Endodermal cell (in vitro differentiated cells): ENCODE results near the gene VANGL1. TPM values are rescaled to one million over a fixed set of nuclear protein-coding genes. Genes with fewer than 3 reads are reported as not detected.
A peak's percentile ranks its signal among the peaks of the same experiment; 100 is the strongest.

Experiments used
- DNase-seq: peaks from one replicate; pipeline ENCODE4 v3.0.0-alpha.2; 2017
- H3K27ac ChIP-seq: 2 replicates; pipeline ENCODE4 v1.5.1; 2013; ENCODE audit warnings: mild to moderate bottlenecking, low read depth, low read length, moderate library complexity
- H3K27me3 ChIP-seq: 2 replicates; pipeline ENCODE4 v1.6.1; 2013; ENCODE audit warnings: mild to moderate bottlenecking, low read length, moderate library complexity; ENCODE audit not compliant: insufficient read depth, control insufficient read depth, poor library complexity, severe bottlenecking
- H3K36me3 ChIP-seq: 2 replicates; pipeline ENCODE4 v1.7.0; 2013; ENCODE audit warnings: mild to moderate bottlenecking, low read length, moderate library complexity; ENCODE audit not compliant: control insufficient read depth, insufficient read depth
- H3K4me1 ChIP-seq: one replicate; pipeline ENCODE4 v1.7.0; 2013; ENCODE audit warnings: low read length; ENCODE audit not compliant: control insufficient read depth, insufficient read depth
- H3K4me3 ChIP-seq: 2 replicates; pipeline ENCODE4 v1.5.1; 2013; ENCODE audit warnings: mild to moderate bottlenecking, low read length, moderate library complexity
- H3K9ac ChIP-seq: 2 replicates; pipeline ENCODE4 v1.6.1; 2013; ENCODE audit warnings: mild to moderate bottlenecking, low read length, moderate library complexity; ENCODE audit not compliant: poor library complexity, severe bottlenecking; ENCODE audit errors: extremely low read depth
- H3K9me3 ChIP-seq: 2 replicates; pipeline ENCODE4 v1.6.1; 2013; ENCODE audit warnings: mild to moderate bottlenecking, low read length, moderate library complexity; ENCODE audit not compliant: control insufficient read depth
- H3K27ac Mint-ChIP-seq: 2 replicates; pipeline ENCODE4 v1.8.0; 2020; ENCODE audit warnings: mixed read lengths
- H3K27me3 Mint-ChIP-seq: 2 replicates; pipeline ENCODE4 v1.8.0; 2021; ENCODE audit warnings: mild to moderate bottlenecking, mixed read lengths; ENCODE audit not compliant: insufficient read depth
- H3K36me3 Mint-ChIP-seq: 2 replicates; pipeline ENCODE4 v1.8.0; 2020; ENCODE audit warnings: low read depth, mixed read lengths
- H3K4me1 Mint-ChIP-seq: 2 replicates; pipeline ENCODE4 v1.8.0; 2020; ENCODE audit warnings: mixed read lengths
- H3K4me3 Mint-ChIP-seq: 2 replicates; pipeline ENCODE4 v1.8.0; 2020; ENCODE audit warnings: mild to moderate bottlenecking, moderate library complexity, mixed read lengths
- H3K9me3 Mint-ChIP-seq: 2 replicates; pipeline ENCODE4 v1.8.0; 2020; ENCODE audit warnings: mild to moderate bottlenecking, mixed read lengths
- CTCF ChIP-seq: fragments of 200-600 bp; sonication (generic); conservative IDR thresholded peaks from 2 replicates; pipeline ENCODE4 v1.5.0; 2021; ENCODE audit warnings: antibody characterized with exemption, mild to moderate bottlenecking
- WGBS, 2 experiments: methylation state at CpG; one replicate each; pipeline versions ENCODE4 v1.1.5 to v1.1.7; 2013; ENCODE audit warnings: missing lambda C conversion rate in 2 of 2, mixed read lengths in 1 of 2; ENCODE audit not compliant: insufficient coverage in 1 of 2, insufficient read length in 1 of 2; 5-methylcytosine and 5-hydroxymethylcytosine counted together
- total RNA-seq, 2 donors: library from RNA; stranded (reverse); fragmentation: NEBNext Ultra II Directional in 1 of 2; extraction: Animal tissue kit (Norgen Biotek cat#: 25700) in 1 of 2; gene quantifications; 2 replicates in 1 of 2; 3 replicates in 1 of 2; pipeline ENCODE4 v1.2.1, GENCODE V29; 2021

VANGL1 gene
- total RNA-seq, 2 donors from 2014 or later: 47.2 to 66.4 TPM

DNA sequence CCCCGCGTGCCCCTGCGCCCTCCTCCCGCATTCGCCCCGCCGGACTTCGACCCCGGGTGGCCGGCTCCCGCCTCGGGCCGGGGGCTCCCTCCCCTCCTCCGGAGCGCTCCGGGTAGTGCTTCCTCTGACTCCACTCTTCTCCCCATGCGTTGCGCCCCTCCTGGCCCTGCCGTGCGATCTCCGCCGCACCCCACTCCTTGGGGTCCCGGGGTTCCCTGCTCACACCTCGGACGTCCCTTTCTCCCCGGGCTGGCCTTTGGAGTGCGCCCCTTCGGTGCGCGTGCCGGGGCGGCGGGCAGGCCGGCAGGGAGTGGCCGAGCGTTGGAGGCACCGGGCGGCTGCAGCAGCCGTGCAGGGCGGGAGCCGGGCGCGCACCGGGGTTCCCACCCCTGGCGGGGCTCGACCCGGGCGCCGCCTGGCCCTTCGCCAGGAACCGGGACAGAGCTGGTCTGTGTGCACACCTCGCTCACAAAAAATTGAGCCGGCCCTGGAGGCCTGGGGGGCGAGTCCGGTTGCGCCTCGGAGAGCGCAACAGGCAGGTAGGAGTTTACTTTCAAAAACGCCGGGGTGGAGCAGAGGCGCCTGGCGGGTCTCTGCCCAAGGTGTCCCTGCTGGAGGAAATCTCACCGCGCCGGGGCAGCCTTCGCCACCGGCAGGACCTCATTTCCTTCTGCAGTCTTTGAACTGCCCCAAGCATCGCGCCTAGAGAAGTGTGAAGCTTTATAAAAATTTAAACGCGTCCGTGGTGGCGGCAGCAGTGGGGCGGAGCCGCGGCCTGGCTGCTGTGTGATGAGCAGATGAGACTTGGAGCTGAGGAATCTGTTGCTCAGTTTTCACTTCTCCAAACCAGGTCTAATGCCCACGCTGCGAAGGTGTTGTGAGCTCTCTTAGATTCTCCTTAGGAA, 650 bp downstream of the VANGL1 start:
- Histone ChIP-seq H3K9me3 (peaks cover 40% of the 10 kb centered on the region), H3K9ac (peak overlapping the region; percentile 83), H3K4me1 (peaks cover 17% of the 10 kb centered on the region), H3K27ac (no peak overlapping the region), H3K27me3 (no peaks in the 10 kb centered on the region), H3K36me3 (peaks cover 15% of the 10 kb centered on the region), H3K4me3 (peak overlapping the region; percentile 99)
- DNase-seq: peak; percentile 81
- Mint-ChIP-seq H3K27ac (peak overlapping the region; percentile 95), H3K27me3 (no peaks in the 10 kb centered on the region), H3K4me1 (peaks cover 31% of the 10 kb centered on the region), H3K36me3 (peaks cover 23% of the 10 kb centered on the region), H3K4me3 (peak overlapping the region; percentile 94), H3K9me3 (peaks cover 38% of the 10 kb centered on the region)
- 0% methylated on average over 30 to 78 of the region's 78 CpGs for WGBS, 2 experiments
- peak; percentile 43 for TF ChIP-seq CTCF

DNA sequence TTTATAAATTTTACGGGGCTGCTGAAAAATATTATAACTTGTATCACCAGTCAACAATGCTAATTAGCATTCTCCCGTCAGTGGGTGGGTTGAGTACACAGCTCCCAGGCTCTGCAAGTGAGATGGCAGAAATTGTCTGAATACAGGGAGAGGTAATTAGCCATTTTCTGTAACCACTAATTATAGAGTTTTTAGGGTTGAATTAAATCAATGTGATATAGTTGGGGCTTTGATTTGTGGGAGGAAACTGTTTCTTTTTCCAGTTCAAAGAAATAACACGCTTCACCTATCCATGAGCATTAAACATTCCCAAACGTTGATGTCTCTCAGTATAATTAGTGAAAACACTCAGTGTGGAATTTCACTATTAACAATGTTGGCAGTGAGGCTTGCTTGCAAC, 1.5 kb downstream of the VANGL1 start:
- peaks cover 17% of the 10 kb centered on the region for H3K36me3 Mint-ChIP-seq
- WGBS, 2 experiments: 38 to 67% methylated on average over 2 to 4 of the region's 4 CpGs
- H3K4me3 Mint-ChIP-seq: peak overlapping the region; percentile 94
- Histone ChIP-seq H3K4me1 (peaks cover 17% of the 10 kb centered on the region), H3K27me3 (no peaks in the 10 kb centered on the region), H3K4me3 (peak overlapping the region; percentile 99), H3K9ac (peak overlapping the region; percentile 83), H3K27ac (no peak overlapping the region), H3K9me3 (peaks cover 33% of the 10 kb centered on the region), H3K36me3 (peaks cover 15% of the 10 kb centered on the region)
- H3K9me3 Mint-ChIP-seq: peaks cover 30% of the 10 kb centered on the region
- no peak for TF ChIP-seq CTCF
- H3K27me3 Mint-ChIP-seq: no peaks in the 10 kb centered on the region
- peak overlapping the region; percentile 95 for H3K27ac Mint-ChIP-seq
- no peak for DNase-seq
- H3K4me1 Mint-ChIP-seq: peaks cover 31% of the 10 kb centered on the region

GRCh38 chr1:115643666-115644065, 1.9 kb downstream of the VANGL1 start:
- peak overlapping the region; percentile 99 for H3K4me3 ChIP-seq
- peak; percentile 40 for DNase-seq
- H3K4me1 ChIP-seq: peaks cover 17% of the 10 kb centered on the region
- no peaks in the 10 kb centered on the region for H3K27me3 ChIP-seq
- Mint-ChIP-seq H3K4me1 (peaks cover 31% of the 10 kb centered on the region), H3K27me3 (no peaks in the 10 kb centered on the region), H3K4me3 (peak overlapping the region; percentile 94), H3K9me3 (peaks cover 26% of the 10 kb centered on the region), H3K36me3 (peaks cover 13% of the 10 kb centered on the region), H3K27ac (no peak overlapping the region)
- H3K36me3 ChIP-seq: peaks cover 15% of the 10 kb centered on the region
- TF ChIP-seq CTCF: no peak
- H3K27ac ChIP-seq: no peak overlapping the region
- H3K9ac ChIP-seq: peak overlapping the region; percentile 83
- H3K9me3 ChIP-seq: peaks cover 29% of the 10 kb centered on the region
- WGBS, 2 experiments: 80% methylated on average over 1 of the region's 1 CpG; no CpG with 5 or more reads in 1 of the 2 experiments
